Mammary epithelial cell (primary cell): ENCODE results near the gene AQP4.

Experiments used
- EZH2 ChIP-seq: IDR thresholded peaks from 2 replicates; pipeline ENCODE4 v1.6.1; 2012; ENCODE audit warnings: low read length, inconsistent platforms, borderline replicate concordance
- TF ChIP-seq, protein P1 (sequence below), 2 donors: IDR thresholded peaks in 1 of 2; conservative IDR thresholded peaks in 1 of 2; 2 replicates each; pipeline ENCODE4 v1.5.1; 2011 to 2012; ENCODE audit warnings: inconsistent platforms in 2 of 2, low read length in 2 of 2, mild to moderate bottlenecking in 2 of 2, control low read depth in 1 of 2, low read depth in 1 of 2; ENCODE audit not compliant: insufficient read depth in 1 of 2; ENCODE audit errors: extremely low read depth in 1 of 2

DNA sequence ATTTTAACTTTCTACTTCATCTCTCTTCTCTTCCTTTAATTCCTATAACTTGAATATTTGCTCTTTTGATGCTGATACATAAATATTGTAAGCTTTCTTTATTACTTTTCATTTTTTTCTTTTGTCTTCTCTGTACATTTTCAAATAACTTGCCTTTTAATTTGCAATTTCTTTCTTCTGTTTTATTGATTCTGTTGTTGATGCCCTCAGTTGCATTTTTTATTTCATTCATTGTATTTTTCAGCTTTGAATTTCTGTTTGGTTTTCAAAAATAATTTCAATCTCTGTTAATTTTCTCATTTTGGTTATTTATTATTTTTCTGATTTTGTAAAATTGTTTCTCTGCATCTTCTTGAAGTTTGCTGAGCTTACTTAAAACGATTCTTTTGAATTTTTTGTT is 47.0 kb downstream of the AQP4 start:
- TF ChIP-seq, protein P1, sequence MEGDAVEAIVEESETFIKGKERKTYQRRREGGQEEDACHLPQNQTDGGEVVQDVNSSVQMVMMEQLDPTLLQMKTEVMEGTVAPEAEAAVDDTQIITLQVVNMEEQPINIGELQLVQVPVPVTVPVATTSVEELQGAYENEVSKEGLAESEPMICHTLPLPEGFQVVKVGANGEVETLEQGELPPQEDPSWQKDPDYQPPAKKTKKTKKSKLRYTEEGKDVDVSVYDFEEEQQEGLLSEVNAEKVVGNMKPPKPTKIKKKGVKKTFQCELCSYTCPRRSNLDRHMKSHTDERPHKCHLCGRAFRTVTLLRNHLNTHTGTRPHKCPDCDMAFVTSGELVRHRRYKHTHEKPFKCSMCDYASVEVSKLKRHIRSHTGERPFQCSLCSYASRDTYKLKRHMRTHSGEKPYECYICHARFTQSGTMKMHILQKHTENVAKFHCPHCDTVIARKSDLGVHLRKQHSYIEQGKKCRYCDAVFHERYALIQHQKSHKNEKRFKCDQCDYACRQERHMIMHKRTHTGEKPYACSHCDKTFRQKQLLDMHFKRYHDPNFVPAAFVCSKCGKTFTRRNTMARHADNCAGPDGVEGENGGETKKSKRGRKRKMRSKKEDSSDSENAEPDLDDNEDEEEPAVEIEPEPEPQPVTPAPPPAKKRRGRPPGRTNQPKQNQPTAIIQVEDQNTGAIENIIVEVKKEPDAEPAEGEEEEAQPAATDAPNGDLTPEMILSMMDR (conservative IDR thresholded peaks at IDR 0.05 in 1 of 2, IDR thresholded peaks at IDR 0.05 in 1 of 2; ENCODE audit: extremely low read depth in 1 of 2, insufficient read depth in 1 of 2, low read depth in 1 of 2, low read length in 2 of 2) = no peak
- TF ChIP-seq EZH2 = no peak
